SU-DHL-6 (cell line): ENCODE measurements around the gene ABCB9.

Experiments
- H2AFZ ChIP-seq: fragments of 200-600 bp; sonication (generic); 2 replicates; pipeline ENCODE4 v1.6.1; 2014; ENCODE audit warnings: low read depth, mild to moderate bottlenecking, moderate library complexity, mixed read lengths, antibody characterized with exemption, low read length; ENCODE audit not compliant: severe bottlenecking
- H3F3A ChIP-seq: fragments of 200-600 bp; shearing (Covaris generic); 2 replicates; pipeline ENCODE4 v1.6.0; 2016; ENCODE audit warnings: antibody characterized with exemption, mild to moderate bottlenecking; ENCODE audit not compliant: insufficient read depth
- H3K27ac ChIP-seq: fragments of 200-600 bp; sonication (generic); 2 replicates; pipeline ENCODE4 v1.5.1; 2016; ENCODE audit warnings: low read depth, mild to moderate bottlenecking, low read length, moderate library complexity, mixed read lengths
- H3K27me3 ChIP-seq: fragments of 200-600 bp; sonication (generic), shearing (Covaris generic); 2 replicates; pipeline ENCODE4 v1.6.0; 2014; ENCODE audit warnings: mild to moderate bottlenecking, low read length
- H3K36me3 ChIP-seq: fragments of 200-600 bp; sonication (generic); 2 replicates; pipeline ENCODE4 v1.6.1; 2014; ENCODE audit warnings: mild to moderate bottlenecking, low read length, mixed read lengths
- H3K4me2 ChIP-seq: fragments of 300-600, 200-600 bp; shearing (Covaris generic), sonication (generic); 2 replicates; pipeline ENCODE4 v1.6.0; 2014; ENCODE audit warnings: low read length, low read depth, mild to moderate bottlenecking; ENCODE audit not compliant: poor library complexity, severe bottlenecking
- H3K4me3 ChIP-seq: fragments of 200-600 bp; sonication (generic); 2 replicates; pipeline ENCODE4 v1.5.1; 2014; ENCODE audit warnings: antibody characterized with exemption, low read length, mild to moderate bottlenecking, mixed read lengths; ENCODE audit not compliant: insufficient read depth, poor library complexity, severe bottlenecking
- H3K79me2 ChIP-seq: fragments of 200-600 bp; sonication (generic); 2 replicates; pipeline ENCODE4 v1.6.1; 2014; ENCODE audit warnings: mild to moderate bottlenecking, low read length, moderate library complexity; ENCODE audit not compliant: insufficient read depth
- H3K9ac ChIP-seq: fragments of 200-600 bp; sonication (generic); 2 replicates; pipeline ENCODE4 v1.7.0; 2014; ENCODE audit warnings: mild to moderate bottlenecking, low read length
- H3K9me2 ChIP-seq: fragments of 200-600 bp; sonication (generic); replicated peaks from 2 replicates; pipeline ENCODE4 v1.6.1; 2014; ENCODE audit warnings: low read length; ENCODE audit not compliant: insufficient read depth
- H3K9me3 ChIP-seq: fragments of 200-600 bp; sonication (generic); 2 replicates; pipeline ENCODE4 v1.6.1; 2014; ENCODE audit warnings: low read length, mixed read lengths; ENCODE audit not compliant: insufficient read depth
- H4K20me1 ChIP-seq: fragments of 200-600 bp; sonication (generic); 2 replicates; pipeline ENCODE4 v1.6.1; 2014; ENCODE audit warnings: low read depth, mild to moderate bottlenecking, antibody characterized with exemption, low read length, moderate library complexity, mixed read lengths
- CTCF ChIP-seq: fragments of 200-600 bp; sonication (generic); IDR thresholded peaks from one replicate; pipeline ENCODE4 v1.5.1; 2017; ENCODE audit warnings: antibody characterized with exemption, mild to moderate bottlenecking, low read length, moderate library complexity; ENCODE audit not compliant: insufficient read depth, poor library complexity, severe bottlenecking
- EZH2phosphoT487 ChIP-seq: fragments of 200-600 bp; sonication (generic), shearing (Covaris generic); conservative IDR thresholded peaks from 2 replicates; pipeline ENCODE4 v1.6.1; 2018; ENCODE audit warnings: mild to moderate bottlenecking, antibody characterized with exemption, low read length, moderate library complexity, mixed read lengths

ABCB9 gene

GRCh38 chr12:122985338-122986257 lies 19.3 kb upstream of the ABCB9 start:
- H3K36me3 ChIP-seq, result no peaks in the 10 kb centered on the region
- H3K27me3 ChIP-seq, result no peaks in the 10 kb centered on the region
- H3K4me3 ChIP-seq, result no peak overlapping the region
- no peak overlapping the region for H3K4me2 ChIP-seq
- no peaks in the 10 kb centered on the region for H4K20me1 ChIP-seq
- no peaks in the 10 kb centered on the region for H3K9me2 ChIP-seq
- no peak overlapping the region for H2AFZ ChIP-seq
- no peak overlapping the region for H3K27ac ChIP-seq
- no peak for TF ChIP-seq EZH2phosphoT487
- no peak for TF ChIP-seq CTCF
- peaks cover 7% of the 10 kb centered on the region; the same call in 1 of the 2 replicates for H3K79me2 ChIP-seq
- H3K9me3 ChIP-seq, result no peaks in the 10 kb centered on the region
- no peak overlapping the region for H3K9ac ChIP-seq
- peaks cover 10% of the 10 kb centered on the region; the same call in 1 of the 2 replicates for H3F3A ChIP-seq

- Histone ChIP-seq H3K9ac (no peak overlapping the region), H3K36me3 (no peaks in the 10 kb centered on the region), H3F3A (peaks cover 10% of the 10 kb centered on the region; the same call in 1 of the 2 replicates), H3K4me3 (no peak overlapping the region), H4K20me1 (no peaks in the 10 kb centered on the region), H3K79me2 (peaks cover 8% of the 10 kb centered on the region; the same call in 1 of the 2 replicates), H3K4me2 (no peak overlapping the region), H3K27me3 (no peaks in the 10 kb centered on the region), H3K27ac (no peak overlapping the region), H3K9me3 (no peaks in the 10 kb centered on the region), H2AFZ (no peak overlapping the region), H3K9me2 (no peaks in the 10 kb centered on the region)
- no peak for TF ChIP-seq EZH2phosphoT487
- TF ChIP-seq CTCF, result no peak
Observed at GRCh38 chr12:122984612-122985337, 18.5 kb upstream of the ABCB9 start.

GRCh38 chr12:122983789-122984515 lies 17.7 kb upstream of the ABCB9 start:
- Histone ChIP-seq H3K36me3 (no peaks in the 10 kb centered on the region), H3K4me3 (no peak overlapping the region), H3K27ac (no peak overlapping the region)

More at GRCh38 chr12:122983789-122984515, 17.7 kb upstream of the ABCB9 start:
- Histone ChIP-seq H3K9me2 (no peaks in the 10 kb centered on the region), H2AFZ (no peak overlapping the region), H3K4me2 (no peak overlapping the region), H3K79me2 (peaks cover 8% of the 10 kb centered on the region; the same call in 1 of the 2 replicates), H3K9ac (no peak overlapping the region), H3K27me3 (no peaks in the 10 kb centered on the region), H3F3A (peaks cover 10% of the 10 kb centered on the region; the same call in 1 of the 2 replicates), H3K9me3 (no peaks in the 10 kb centered on the region), H4K20me1 (no peaks in the 10 kb centered on the region)
- TF ChIP-seq EZH2phosphoT487 (no peak), CTCF (no peak)
